Body of pancreas (tissue), 4 donors: ENCODE results near the gene DAPK1. TPM values are rescaled to one million over a fixed set of nuclear protein-coding genes. Genes with fewer than 3 reads are reported as not detected.

ENCODE experiments used
- ATAC-seq: fragments of 150-250 bp; one replicate; pipeline ENCODE4 v1.9.1; 2016
- DNase-seq, 4 donors: peaks; one replicate each; pipeline ENCODE4 v3.0.0-alpha.2; 2019
- H3K27ac ChIP-seq, 4 donors: fragments of 200-600 bp; sonication (generic); 1 replicate in 3 of 4; 2 replicates in 1 of 4; pipeline versions ENCODE4 v1.5.1 to v1.6.1; 2016 to 2019; ENCODE audit warnings: mild to moderate bottlenecking in 1 of 4, mixed read lengths in 1 of 4, moderate library complexity in 1 of 4
- H3K27me3 ChIP-seq, 2 donors: fragments of 200-600 bp; sonication (generic); one replicate each; pipeline ENCODE4 v1.6.0; 2016; ENCODE audit warnings: mild to moderate bottlenecking in 1 of 2
- H3K36me3 ChIP-seq, 2 donors: fragments of 200-600 bp; sonication (generic); replicated peaks in 1 of 2; 2 replicates each; pipeline ENCODE4 v1.5.1; 2016; ENCODE audit warnings: low read depth in 2 of 2; ENCODE audit not compliant: insufficient read depth in 1 of 2
- H3K4me1 ChIP-seq: fragments of 200-600 bp; sonication (generic); one replicate; pipeline ENCODE4 v1.6.0; 2016
- H3K4me3 ChIP-seq, 2 donors: fragments of 200-600 bp; sonication (generic); 1 replicate in 1 of 2; 2 replicates in 1 of 2; pipeline ENCODE4 v1.5.1; 2016 to 2019
- H3K9me3 ChIP-seq, 3 donors: fragments of 200-600 bp; sonication (generic); 1 replicate in 2 of 3; 2 replicates in 1 of 3; pipeline ENCODE4 v1.5.1; 2016
- CTCF ChIP-seq, 7 experiments: fragments of 450-650 bp in 4 of 7; fragments of 200-600 bp in 3 of 7; sonication (generic) in 3 of 7; IDR thresholded peaks; one replicate each; pipeline ENCODE4 v1.5.1; 2016 to 2019; ENCODE audit warnings: antibody characterized with exemption in 7 of 7
- POLR2A ChIP-seq, 3 donors: fragments of 450-650 bp; IDR thresholded peaks; one replicate each; pipeline ENCODE4 v1.6.1; 2016; ENCODE audit warnings: antibody characterized with exemption in 3 of 3, mild to moderate bottlenecking in 2 of 3
- WGBS, 2 donors: methylation state at CpG; one replicate each; pipeline ENCODE4 v1.1.5; 2017; 5-methylcytosine and 5-hydroxymethylcytosine counted together
- intact Hi-C: fragments of 100-400 bp; cut with DNase I; formaldehyde crosslinking; loops from one replicate; pipeline ENCODE4 v1.15.1; 2023
- total RNA-seq, 2 donors: library from RNA; depleted of rRNA; stranded (reverse); fragments of >200 nt; gene quantifications; one replicate each; pipeline ENCODE4 v1.1.0, GENCODE V29; 2016

The DAPK1 gene
- total RNA-seq, 2 donors from 2014 or later = 79.6 to 152 TPM

DNA sequence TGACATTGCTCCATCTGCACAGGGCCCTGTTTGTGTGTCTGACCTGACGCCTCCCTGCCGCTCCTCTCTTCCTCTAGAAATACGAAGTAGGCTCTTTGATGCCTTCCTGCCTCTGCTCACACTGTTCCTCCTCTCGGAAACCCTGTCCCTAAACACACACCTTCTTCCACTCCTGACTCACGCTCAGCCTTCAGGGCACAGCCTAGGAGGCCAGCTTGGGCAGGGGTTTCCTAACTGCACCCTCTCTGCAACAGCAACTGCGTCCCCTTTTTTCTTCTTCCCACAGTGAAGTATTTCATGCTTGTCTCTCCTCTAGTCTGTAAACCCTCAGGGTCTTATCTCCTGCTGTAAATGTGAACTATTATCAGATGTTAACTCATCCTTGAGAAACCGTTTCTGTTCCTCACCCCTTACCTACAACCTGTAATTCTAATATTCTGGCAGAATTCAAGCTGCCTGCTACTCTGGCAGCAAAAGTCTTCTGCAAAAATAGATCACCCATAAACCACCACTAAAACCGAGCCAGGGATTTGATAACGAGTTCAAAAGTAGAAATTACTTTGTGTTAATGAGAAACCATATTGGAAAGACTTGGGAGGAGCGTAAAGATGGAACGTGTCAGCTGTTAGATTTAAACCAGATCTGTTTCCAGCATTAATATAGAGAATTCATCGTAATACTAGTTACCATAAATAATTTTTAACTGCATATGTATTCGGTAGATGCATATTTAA lies 100.2 kb downstream of the DAPK1 start:
- ATAC-seq (no peak), DNase-seq (no peak)
- intact Hi-C loops = no loop called here
- H3K27ac ChIP-seq = peak overlapping the region in 3 of 4 donors; percentile 21 to 61 (median 46)
- no peaks in the 10 kb centered on the region for H3K36me3 ChIP-seq
- H3K27me3 ChIP-seq = no peaks in the 10 kb centered on the region
- WGBS, 2 donors = 42 to 48% methylated on average over 13 of the region's 13 CpGs
- no peaks in the 10 kb centered on the region for H3K9me3 ChIP-seq
- TF ChIP-seq POLR2A (IDR thresholded peaks at IDR 0.05) = no peak
- TF ChIP-seq CTCF (IDR thresholded peaks at IDR 0.05) = no peak
- no peak overlapping the region for H3K4me3 ChIP-seq
- peaks cover 81% of the 10 kb centered on the region for H3K4me1 ChIP-seq

DNA sequence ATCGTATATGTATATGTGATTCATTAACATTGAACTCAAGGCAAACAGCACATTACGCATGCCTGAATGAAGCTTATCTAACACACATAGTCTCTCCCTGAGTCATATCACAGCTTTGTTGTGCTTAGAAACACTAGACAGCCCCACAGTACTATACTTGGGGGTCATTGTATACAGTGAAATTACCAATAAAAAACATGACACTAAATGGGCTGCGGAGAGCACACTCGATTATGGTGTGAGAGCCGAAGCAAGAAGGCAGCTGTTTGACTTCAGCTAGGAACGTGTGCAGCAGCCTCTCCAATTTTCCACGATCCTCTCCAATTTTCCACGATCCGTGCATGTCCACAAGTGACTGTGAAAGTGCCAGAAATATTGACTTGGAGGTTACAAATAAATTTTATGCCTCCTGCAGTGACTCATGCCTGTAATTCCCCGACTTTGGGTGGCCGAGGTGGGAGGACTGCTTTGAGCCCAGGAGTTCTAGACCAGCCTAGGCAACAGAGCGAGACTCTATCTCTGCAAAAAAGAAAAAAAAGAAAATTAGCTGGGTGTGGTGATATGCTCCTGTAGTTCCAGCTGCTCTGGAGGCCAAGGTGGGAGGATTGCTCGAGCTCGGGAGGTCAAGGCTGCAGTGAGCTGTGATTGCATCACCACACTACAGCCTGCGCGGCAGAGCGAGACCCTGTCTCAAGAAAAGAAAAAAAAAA lies 102.4 kb downstream of the DAPK1 start:
- no peak overlapping the region for H3K4me3 ChIP-seq
- TF ChIP-seq POLR2A (IDR thresholded peaks at IDR 0.05) = no peak
- TF ChIP-seq CTCF (IDR thresholded peaks at IDR 0.05) = no peak
- H3K27ac ChIP-seq = peak overlapping the region; percentile 50 to 62 (median 62)
- WGBS, 2 donors = 22 to 32% methylated on average over 17 of the region's 17 CpGs
- DNase-seq = peak in 2 of 4 donors; percentile 34 to 38
- intact Hi-C loops = no loop called here
- peaks cover 0 to 1% of the 10 kb centered on the region in 2 donors for H3K36me3 ChIP-seq
- H3K9me3 ChIP-seq = no peaks in the 10 kb centered on the region
- peaks cover 68% of the 10 kb centered on the region for H3K4me1 ChIP-seq
- H3K27me3 ChIP-seq = no peaks in the 10 kb centered on the region
- peak; percentile 54 for ATAC-seq

GRCh38 chr9:87601176-87601575 lies 103.5 kb downstream of the DAPK1 start:
- Histone ChIP-seq H3K4me3 (no peak overlapping the region), H3K36me3 (peaks cover 0 to 7% of the 10 kb centered on the region in 2 donors), H3K9me3 (no peaks in the 10 kb centered on the region), H3K4me1 (peaks cover 60% of the 10 kb centered on the region), H3K27me3 (no peaks in the 10 kb centered on the region), H3K27ac (peak overlapping the region; percentile 23 to 62 (median 62))
- ATAC-seq (no peak), DNase-seq (peak; percentile 27 to 67 (median 62))
- intact Hi-C loops = no loop called here
- WGBS, 2 donors = 0 to 29% methylated on average over 1 of the region's 1 CpG
- TF ChIP-seq POLR2A (IDR thresholded peaks at IDR 0.05) (no peak), CTCF (IDR thresholded peaks at IDR 0.05) (no peak)

DNA sequence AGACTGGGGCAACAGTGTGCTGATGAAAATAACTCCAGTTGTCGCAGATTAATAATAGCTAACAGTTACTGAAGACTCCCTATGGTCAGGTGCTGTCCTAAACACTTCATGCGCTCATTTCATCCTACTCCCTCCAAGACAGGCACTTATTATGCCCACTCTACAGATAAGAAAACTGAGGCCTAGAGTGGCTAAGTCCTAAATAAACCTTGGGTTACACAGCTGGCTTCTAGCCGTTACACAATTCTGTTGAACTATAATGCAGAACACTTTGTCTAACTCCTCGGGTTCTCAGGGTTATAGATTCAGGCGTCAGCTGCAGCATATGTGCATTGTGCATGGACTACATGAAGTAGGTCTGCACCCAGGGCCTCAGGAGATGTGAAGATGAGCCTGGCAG lies 103.9 kb downstream of the DAPK1 start:
- no peak for DNase-seq
- H3K4me1 ChIP-seq = peaks cover 56% of the 10 kb centered on the region
- intact Hi-C loops = no loop called here
- H3K27me3 ChIP-seq = no peaks in the 10 kb centered on the region
- peak overlapping the region in 2 of 4 donors; percentile 61 to 62 for H3K27ac ChIP-seq
- TF ChIP-seq POLR2A (IDR thresholded peaks at IDR 0.05) (no peak), CTCF (IDR thresholded peaks at IDR 0.05) (no peak)
- peaks cover 0 to 7% of the 10 kb centered on the region in 2 donors for H3K36me3 ChIP-seq
- no peak for ATAC-seq
- no peaks in the 10 kb centered on the region for H3K9me3 ChIP-seq
- H3K4me3 ChIP-seq = no peak overlapping the region
- 75 to 78% methylated on average over 5 of the region's 5 CpGs for WGBS, 2 donors
